Neuronal stem cell (in vitro differentiated cells): Measurements from ENCODE around the gene MT1M.
A peak's percentile ranks its signal among the peaks of the same experiment; 100 is the strongest.
"Not testable (repeated sequence)": the region's sequence is repeated elsewhere in the genome, so short reads cannot be mapped to it uniquely, and the experiment has no call there.

Experiments used
- DNase-seq: peaks from one replicate; pipeline ENCODE4 v3.0.0-alpha.2; 2013; ENCODE audit warnings: low spot score
- H2AFZ ChIP-seq: one replicate; pipeline ENCODE4 v1.6.1; 2013; ENCODE audit warnings: mild to moderate bottlenecking, low read length, inconsistent platforms
- H2AK5ac ChIP-seq: 2 replicates; pipeline ENCODE4 v1.6.1; 2013; ENCODE audit warnings: low read depth, mild to moderate bottlenecking, inconsistent platforms, low read length, moderate library complexity, mixed read lengths
- H2BK120ac ChIP-seq: 2 replicates; pipeline ENCODE4 v1.6.1; 2013; ENCODE audit warnings: low read depth, mild to moderate bottlenecking, inconsistent platforms, low read length, moderate library complexity, mixed read lengths
- H2BK12ac ChIP-seq: one replicate; pipeline ENCODE4 v1.6.1; 2013; ENCODE audit warnings: low read length, inconsistent platforms
- H2BK15ac ChIP-seq: 2 replicates; pipeline ENCODE4 v1.6.1; 2013; ENCODE audit warnings: mild to moderate bottlenecking, low read length, inconsistent platforms, mixed read lengths
- H2BK5ac ChIP-seq: one replicate; pipeline ENCODE4 v1.6.1; 2013; ENCODE audit warnings: inconsistent platforms, mild to moderate bottlenecking, low read length, moderate library complexity
- H3K14ac ChIP-seq: one replicate; pipeline ENCODE4 v1.6.1; 2013; ENCODE audit warnings: low read length, inconsistent platforms
- H3K18ac ChIP-seq: 2 replicates; pipeline ENCODE4 v1.6.1; 2013; ENCODE audit warnings: low read length, inconsistent platforms
- H3K23ac ChIP-seq: 2 replicates; pipeline ENCODE4 v1.6.1; 2013; ENCODE audit warnings: low read depth, mild to moderate bottlenecking, mixed read lengths, low read length, inconsistent platforms; ENCODE audit not compliant: poor library complexity
- H3K27ac ChIP-seq: replicated peaks from 3 replicates; pipeline ENCODE4 v1.5.1; 2013; ENCODE audit warnings: low read length, inconsistent platforms
- H3K27me3 ChIP-seq, 3 experiments: 2 replicates each; pipeline ENCODE4 v1.6.1; 2013; ENCODE audit warnings: low read length in 3 of 3, mild to moderate bottlenecking in 2 of 3, inconsistent platforms in 1 of 3, low read depth in 1 of 3, mixed read lengths in 1 of 3, moderate library complexity in 1 of 3; ENCODE audit not compliant: control insufficient read depth in 3 of 3, insufficient read depth in 3 of 3
- H3K36me3 ChIP-seq, 2 donors: replicated peaks in 1 of 2; 2 replicates each; pipeline ENCODE4 v1.6.1; 2013; ENCODE audit warnings: low read length in 2 of 2; ENCODE audit not compliant: control insufficient read depth in 2 of 2, insufficient read depth in 2 of 2
- H3K4ac ChIP-seq: 2 replicates; pipeline ENCODE4 v1.6.1; 2013; ENCODE audit warnings: inconsistent platforms, mild to moderate bottlenecking, low read length, moderate library complexity
- H3K4me1 ChIP-seq, 2 donors: 1 replicate in 1 of 2; 2 replicates in 1 of 2; pipeline ENCODE4 v1.6.1; 2013; ENCODE audit warnings: low read length in 2 of 2, low read depth in 1 of 2; ENCODE audit not compliant: control insufficient read depth in 2 of 2, insufficient read depth in 1 of 2
- H3K4me2 ChIP-seq: one replicate; pipeline ENCODE4 v1.6.1; 2013; ENCODE audit warnings: mild to moderate bottlenecking, low read length, inconsistent platforms; ENCODE audit not compliant: insufficient read depth, poor library complexity, severe bottlenecking
- H3K4me3 ChIP-seq, 2 donors: 2 replicates each; pipeline ENCODE4 v1.5.1; 2013; ENCODE audit warnings: low read length in 2 of 2, mild to moderate bottlenecking in 2 of 2, inconsistent platforms in 1 of 2, moderate library complexity in 1 of 2
- H3K79me1 ChIP-seq: one replicate; pipeline ENCODE4 v1.6.1; 2013; ENCODE audit warnings: low read depth, mild to moderate bottlenecking, inconsistent platforms, low read length, moderate library complexity
- H3K9ac ChIP-seq: one replicate; pipeline ENCODE4 v1.6.1; 2013; ENCODE audit warnings: mild to moderate bottlenecking, low read depth, low read length, inconsistent platforms; ENCODE audit not compliant: poor library complexity
- H3K9me3 ChIP-seq, 2 donors: replicated peaks in 1 of 2; 2 replicates each; pipeline versions ENCODE3 to v1.6.1; 2013; ENCODE audit warnings: low read length in 2 of 2, mild to moderate bottlenecking in 2 of 2, inconsistent platforms in 1 of 2, low read depth in 1 of 2, mixed read lengths in 1 of 2, moderate library complexity in 1 of 2; ENCODE audit not compliant: control insufficient read depth in 2 of 2, insufficient read depth in 1 of 2
- H4K8ac ChIP-seq: one replicate; pipeline ENCODE4 v1.6.1; 2013; ENCODE audit warnings: low read depth, mild to moderate bottlenecking, inconsistent platforms, low read length, moderate library complexity
- H4K91ac ChIP-seq: one replicate; pipeline ENCODE4 v1.6.1; 2013; ENCODE audit warnings: low read length, low read depth, mild to moderate bottlenecking, inconsistent platforms; ENCODE audit not compliant: poor library complexity
- WGBS, 2 donors: extraction: QIAGEN DNeasy Blood & Tissue Kit; methylation state at CpG; one replicate each; pipeline ENCODE4 v1.1.7; 2013; ENCODE audit warnings: missing lambda C conversion rate in 2 of 2, mixed read lengths in 1 of 2; ENCODE audit not compliant: insufficient read length in 2 of 2, insufficient replicate concordance in 1 of 2; ENCODE audit errors: extremely low coverage in 2 of 2; 5-methylcytosine and 5-hydroxymethylcytosine counted together

MT1M gene

GRCh38 chr16:56621665-56622445, 10.6 kb upstream of the MT1M start:
- not testable (repeated sequence) for H2AK5ac ChIP-seq, H2BK15ac ChIP-seq, H2BK120ac ChIP-seq, H4K91ac ChIP-seq, H3K79me1 ChIP-seq, H4K8ac ChIP-seq, H2BK12ac ChIP-seq, H3K4me2 ChIP-seq, H3K4ac ChIP-seq, H3K14ac ChIP-seq, H3K4me3 ChIP-seq, H2BK5ac ChIP-seq, H3K23ac ChIP-seq, H3K18ac ChIP-seq, H3K27ac ChIP-seq, DNase-seq, H3K36me3 ChIP-seq, H3K9me3 ChIP-seq, H3K9ac ChIP-seq, H2AFZ ChIP-seq
- peaks cover 4 to 11% of the 10 kb centered on the region in 2 donors for H3K4me1 ChIP-seq
- H3K27me3 ChIP-seq = peaks cover 34 to 93% (median 68%) of the 10 kb centered on the region in 3 experiments
- no CpG with 5 or more reads among the region's 4 CpGs for WGBS, 2 donors

DNA sequence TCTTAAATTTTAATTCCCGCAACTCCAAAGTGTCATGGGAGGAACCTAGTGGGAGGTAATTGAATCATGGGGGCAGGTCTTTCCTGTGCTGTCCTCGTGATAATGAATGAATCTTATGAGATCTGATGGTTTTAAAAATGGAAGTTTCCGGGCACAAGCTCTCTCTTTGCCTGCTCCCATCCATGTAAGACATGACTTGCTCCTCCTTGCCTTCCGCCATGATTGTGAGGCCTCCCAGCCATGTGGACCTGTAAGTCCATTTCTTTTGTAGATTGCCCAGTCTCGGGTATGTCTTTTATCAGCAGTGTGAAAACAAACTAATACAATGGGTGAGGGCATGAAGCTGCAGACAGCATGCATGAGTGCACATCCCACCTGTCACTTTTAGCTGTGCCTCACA, 9.3 kb upstream of the MT1M start:
- not testable (repeated sequence) for H3K4me3 ChIP-seq, H4K8ac ChIP-seq, H3K36me3 ChIP-seq, H3K79me1 ChIP-seq, H2BK15ac ChIP-seq, H3K9ac ChIP-seq, H2BK12ac ChIP-seq, H2AFZ ChIP-seq, H3K4me1 ChIP-seq, H2AK5ac ChIP-seq, H3K23ac ChIP-seq, H3K14ac ChIP-seq, H3K4me2 ChIP-seq, H2BK5ac ChIP-seq, H2BK120ac ChIP-seq, H4K91ac ChIP-seq, H3K18ac ChIP-seq, H3K4ac ChIP-seq, DNase-seq, H3K27ac ChIP-seq, H3K9me3 ChIP-seq
- H3K27me3 ChIP-seq = peaks cover 24 to 88% (median 63%) of the 10 kb centered on the region in 3 experiments
- no CpG with 5 or more reads among the region's 5 CpGs for WGBS, 2 donors

DNA sequence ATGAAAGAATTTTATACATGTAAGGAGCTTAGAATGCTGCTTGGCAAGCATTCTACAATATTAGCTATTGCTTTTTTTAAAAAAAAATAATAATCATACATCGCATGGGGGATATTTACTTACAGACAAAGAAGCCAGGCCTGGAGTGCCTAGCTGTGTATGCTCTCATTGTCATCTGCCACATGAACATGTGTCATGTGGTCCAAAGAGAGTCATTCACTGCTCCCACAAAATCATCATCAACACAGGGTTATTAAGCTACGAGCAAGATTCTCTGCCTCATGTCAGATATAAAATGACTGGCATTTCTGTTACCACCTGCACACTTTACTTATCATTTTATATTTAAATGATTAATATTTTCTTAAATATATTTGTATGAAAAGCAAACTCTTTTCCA, 8.8 kb upstream of the MT1M start:
- Histone ChIP-seq H3K4me2 (no peak overlapping the region), H3K79me1 (no peaks in the 10 kb centered on the region), H3K36me3 (no peaks in the 10 kb centered on the region), H3K4me1 (peaks cover 4 to 6% of the 10 kb centered on the region in 2 donors), H3K4ac (no peak overlapping the region), H3K27me3 (peaks cover 22 to 88% (median 63%) of the 10 kb centered on the region in 3 experiments), H3K9me3 (no peaks in the 10 kb centered on the region), H3K4me3 (no peak overlapping the region), H2BK12ac (no peak overlapping the region), H2BK15ac (no peak overlapping the region), H3K18ac (no peak overlapping the region), H4K91ac (no peak overlapping the region), H2BK120ac (no peak overlapping the region), H2AK5ac (no peak overlapping the region), H3K14ac (no peak overlapping the region), H2AFZ (no peak overlapping the region), H3K27ac (no peak overlapping the region), H3K23ac (no peak overlapping the region), H3K9ac (no peak overlapping the region), H4K8ac (no peak overlapping the region), H2BK5ac (no peak overlapping the region)
- WGBS, 2 donors = no CpG with 5 or more reads among the region's 2 CpGs
- DNase-seq = no peak

DNA sequence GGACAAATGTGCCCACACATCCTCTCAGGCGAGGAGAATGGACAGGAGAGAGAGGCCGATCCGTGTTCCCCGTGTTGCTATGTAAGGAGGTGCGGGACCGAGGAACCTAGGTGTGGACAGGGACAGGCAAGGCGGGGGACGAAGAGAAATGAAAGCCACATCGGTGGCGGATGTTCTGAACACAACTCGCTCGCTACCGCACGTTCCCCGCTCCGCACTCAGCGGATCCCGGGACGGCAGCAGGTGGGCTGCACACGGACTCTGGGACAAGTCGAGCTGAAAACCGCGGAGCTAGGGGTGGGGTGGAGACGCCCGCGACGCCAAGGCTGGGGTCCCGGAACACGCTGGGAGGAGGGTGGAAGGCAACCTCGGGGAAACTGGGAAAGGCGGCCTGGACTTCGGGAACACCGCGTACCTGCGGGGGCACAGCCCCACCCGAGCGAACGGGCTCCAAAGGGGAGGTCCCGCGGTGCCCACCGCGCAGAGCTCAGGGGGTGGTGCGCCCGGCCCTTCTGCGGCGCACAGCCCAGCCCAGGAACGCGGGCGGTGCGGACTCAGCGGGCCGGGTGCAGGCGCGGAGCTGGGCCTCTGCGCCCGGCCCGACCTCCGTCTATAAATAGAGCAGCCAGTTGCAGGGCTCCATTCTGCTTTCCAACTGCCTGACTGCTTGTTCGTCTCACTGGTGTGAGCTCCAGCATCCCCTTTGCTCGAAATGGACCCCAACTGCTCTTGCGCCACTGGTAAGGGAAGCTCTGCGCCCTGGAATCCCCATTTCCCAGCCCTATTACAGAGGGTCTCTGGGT, 7.1 kb upstream of the MT1M start, which contains the start of gene MT1E:
MT1E (plus strand) TSS at position 642 of the 803 bp plus-strand sequence; CDS start at position 713, 71 bp downstream.
- no peak within 1 kb of the TSS for H2BK5ac ChIP-seq
- peaks cover 4 to 6% of the 10 kb centered on the region in 2 donors for H3K4me1 ChIP-seq
- H2AFZ ChIP-seq = peak within 1 kb of the TSS; percentile 86
- H3K9me3 ChIP-seq = no peaks in the 10 kb centered on the region
- H3K18ac ChIP-seq = peak within 1 kb of the TSS; percentile 84
- no peak within 1 kb of the TSS for H2BK15ac ChIP-seq
- H3K4me2 ChIP-seq = peak within 1 kb of the TSS; percentile 48
- H3K27me3 ChIP-seq = peaks cover 25 to 89% (median 68%) of the 10 kb centered on the region in 3 experiments
- H3K79me1 ChIP-seq = no peaks in the 10 kb centered on the region
- H3K27ac ChIP-seq = no peak within 1 kb of the TSS
- H3K23ac ChIP-seq = peak within 1 kb of the TSS; percentile 60
- H3K9ac ChIP-seq = peak within 1 kb of the TSS; percentile 37
- H2AK5ac ChIP-seq = no peak within 1 kb of the TSS
- no CpG with 5 or more reads among the region's 62 CpGs for WGBS, 2 donors
- H2BK120ac ChIP-seq = no peak within 1 kb of the TSS
- H3K14ac ChIP-seq = peak within 1 kb of the TSS; percentile 63
- H3K4ac ChIP-seq = no peak within 1 kb of the TSS
- H3K36me3 ChIP-seq = no peaks in the 10 kb centered on the region
- H2BK12ac ChIP-seq = no peak within 1 kb of the TSS
- H3K4me3 ChIP-seq = peak within 1 kb of the TSS; percentile 20 to 58
- no peak within 1 kb of the TSS for H4K91ac ChIP-seq
- peak within 1 kb of the TSS; percentile 68 for H4K8ac ChIP-seq
- DNase-seq = no peak
